Thyroid gland (tissue), 4 donors: ENCODE results near the gene GPR55. TPM values are rescaled to one million over a fixed set of nuclear protein-coding genes. Genes with fewer than 3 reads are reported as not detected.

Experiments used
- DNase-seq, 2 donors: peaks; one replicate each; pipeline ENCODE4 v3.0.0-alpha.2; 2019
- H3K27ac ChIP-seq, 3 donors: fragments of 200-600 bp; sonication (generic); 1 replicate in 2 of 3; 2 replicates in 1 of 3; pipeline ENCODE4 v1.5.1; 2016 to 2019; ENCODE audit warnings: mild to moderate bottlenecking in 1 of 3, moderate library complexity in 1 of 3
- H3K27me3 ChIP-seq: fragments of 200-600 bp; sonication (generic); one replicate; pipeline ENCODE4 v1.5.1; 2019
- H3K36me3 ChIP-seq, 2 donors: fragments of 200-600 bp; sonication (generic); one replicate each; pipeline ENCODE4 v1.5.1; 2016 to 2019
- H3K4me1 ChIP-seq, 2 donors: fragments of 200-600 bp; sonication (generic); one replicate each; pipeline ENCODE4 v1.5.1; 2017 to 2019
- H3K4me3 ChIP-seq, 3 donors: fragments of 200-600 bp; sonication (generic); replicated peaks in 1 of 3; 1 replicate in 2 of 3; 2 replicates in 1 of 3; pipeline ENCODE4 v1.5.1; 2016; ENCODE audit warnings: mild to moderate bottlenecking in 1 of 3
- H3K9me3 ChIP-seq: fragments of 200-600 bp; sonication (generic); one replicate; pipeline ENCODE4 v1.5.1; 2017
- CTCF ChIP-seq, 6 experiments: fragments of 200-600 bp in 3 of 6; fragments of 450-650 bp in 3 of 6; sonication (generic) in 3 of 6; IDR thresholded peaks; one replicate each; pipeline ENCODE4 v1.5.1; 2016 to 2019; ENCODE audit warnings: antibody characterized with exemption in 6 of 6, mild to moderate bottlenecking in 2 of 6, inconsistent platforms in 1 of 6, moderate library complexity in 1 of 6
- POLR2A ChIP-seq, 2 donors: fragments of 450-650 bp; IDR thresholded peaks; one replicate each; pipeline ENCODE4 v1.6.1; 2017; ENCODE audit warnings: antibody characterized with exemption in 2 of 2, mild to moderate bottlenecking in 2 of 2, moderate library complexity in 1 of 2
- WGBS, 2 donors: methylation state at CpG; one replicate each; pipeline ENCODE4 v1.1.5; 2017; 5-methylcytosine and 5-hydroxymethylcytosine counted together
- intact Hi-C: fragments of 100-400 bp; cut with DNase I; formaldehyde crosslinking; loops from one replicate; pipeline ENCODE4 v1.15.1; 2023
- total RNA-seq, 4 donors: library from RNA; depleted of rRNA; stranded (reverse); fragments of >200 nt; gene quantifications; one replicate each; pipeline ENCODE4 v1.2.3, GENCODE V29; 2016

Gene GPR55
- total RNA-seq, 4 donors from 2014 or later, result 0.11 TPM; not detected in 3

DNA sequence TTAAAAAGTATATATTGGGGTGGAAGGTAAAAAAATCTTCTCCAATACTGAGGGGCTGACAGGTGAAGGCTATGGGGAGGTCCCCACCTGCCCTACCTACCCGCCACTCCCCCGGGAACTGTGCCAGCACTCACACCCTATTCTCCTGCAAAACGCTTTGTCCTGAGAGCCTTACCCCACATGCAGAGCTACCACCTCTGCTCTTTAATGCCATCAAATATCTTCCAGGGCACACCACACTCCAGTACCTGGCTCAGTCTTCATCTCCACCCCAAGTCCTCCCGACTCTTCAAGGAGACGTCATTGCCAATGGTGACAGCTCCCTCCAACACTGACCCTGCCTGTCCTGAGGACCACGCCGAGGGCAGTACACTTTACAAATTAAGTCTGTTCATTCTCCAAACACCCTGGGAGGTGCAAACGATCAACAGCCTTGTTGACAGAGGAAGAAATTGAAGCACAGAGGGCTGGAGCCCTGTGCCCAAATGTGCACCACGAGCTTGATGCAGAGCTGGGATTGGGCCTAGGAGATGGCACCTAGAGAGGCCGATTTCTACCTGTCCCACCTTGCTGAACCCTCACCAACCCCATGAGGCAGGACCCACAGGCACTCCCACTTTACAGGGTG lies 6.0 kb upstream of the GPR55 start:
- TF ChIP-seq CTCF (IDR thresholded peaks at IDR 0.05), result no peak
- no peaks in the 10 kb centered on the region for H3K27me3 ChIP-seq
- intact Hi-C loops, result no loop called here
- H3K9me3 ChIP-seq, result no peaks in the 10 kb centered on the region
- H3K4me3 ChIP-seq, result no peak overlapping the region
- DNase-seq, result no peak
- no peaks in the 10 kb centered on the region for H3K36me3 ChIP-seq
- H3K27ac ChIP-seq, result no peak overlapping the region
- WGBS, 2 donors, result 85 to 88% methylated on average over 9 to 10 of the region's 10 CpGs
- H3K4me1 ChIP-seq, result no peaks in the 10 kb centered on the region

- Histone ChIP-seq H3K27me3 (no peaks in the 10 kb centered on the region), H3K4me1 (no peaks in the 10 kb centered on the region), H3K36me3 (no peaks in the 10 kb centered on the region), H3K4me3 (no peak overlapping the region), H3K9me3 (no peaks in the 10 kb centered on the region), H3K27ac (no peak overlapping the region)
- TF ChIP-seq CTCF (IDR thresholded peaks at IDR 0.05) (no peak), POLR2A (IDR thresholded peaks at IDR 0.05) (no peak)
- no peak for DNase-seq
- intact Hi-C loops, result no loop called here
- 74 to 82% methylated on average over 7 of the region's 7 CpGs for WGBS, 2 donors
Observed at GRCh38 chr2:230930149-230930780, 5.2 kb upstream of the GPR55 start.

- no peaks in the 10 kb centered on the region for H3K27me3 ChIP-seq
- no peak for DNase-seq
- H3K27ac ChIP-seq, result no peak overlapping the region
- H3K4me1 ChIP-seq, result no peaks in the 10 kb centered on the region
- WGBS, 2 donors, result 80% methylated on average over 9 to 10 of the region's 10 CpGs
- no peaks in the 10 kb centered on the region for H3K36me3 ChIP-seq
- no peaks in the 10 kb centered on the region for H3K9me3 ChIP-seq
- intact Hi-C loops, result no loop called here
- H3K4me3 ChIP-seq, result no peak overlapping the region
- TF ChIP-seq CTCF (IDR thresholded peaks at IDR 0.05) (no peak), POLR2A (IDR thresholded peaks at IDR 0.05) (no peak)
Observed at GRCh38 chr2:230929381-230930148, 4.5 kb upstream of the GPR55 start.

GRCh38 chr2:230928701-230929380 lies 3.8 kb upstream of the GPR55 start:
- H3K27me3 ChIP-seq, result no peaks in the 10 kb centered on the region
- no peaks in the 10 kb centered on the region for H3K36me3 ChIP-seq
- no peak overlapping the region for H3K4me3 ChIP-seq
- H3K9me3 ChIP-seq, result no peaks in the 10 kb centered on the region
- intact Hi-C loops, result no loop called here
- no peak for DNase-seq
- WGBS, 2 donors, result 92 to 95% methylated on average over 10 to 12 of the region's 12 CpGs
- TF ChIP-seq CTCF (IDR thresholded peaks at IDR 0.05) (no peak), POLR2A (IDR thresholded peaks at IDR 0.05) (no peak)
- no peaks in the 10 kb centered on the region for H3K4me1 ChIP-seq
- no peak overlapping the region for H3K27ac ChIP-seq
